GM13976 (cell line): ENCODE results near the gene SNTG2.

Experiments
- DNase-seq: peaks from one replicate; pipeline ENCODE4 v3.0.0; 2012; ENCODE audit warnings: low spot score
- in situ Hi-C: fragments of 300-500 bp; cut with MboI; formaldehyde crosslinking; loops from one replicate; pipeline ENCODE4 v1.12.0; 2022; ENCODE audit warnings: low sequenced_read_pairs, mixed read lengths, inconsistent platforms; ENCODE audit not compliant: unreplicated experiment
- TF ChIP-seq, protein P1 (sequence below): IDR thresholded peaks from 2 replicates; pipeline ENCODE4 v1.5.1; 2012; ENCODE audit warnings: borderline replicate concordance, mild to moderate bottlenecking; ENCODE audit not compliant: insufficient read depth; ENCODE audit errors: extremely low read depth, missing control alignments, control extremely low read depth

SNTG2 gene

DNA sequence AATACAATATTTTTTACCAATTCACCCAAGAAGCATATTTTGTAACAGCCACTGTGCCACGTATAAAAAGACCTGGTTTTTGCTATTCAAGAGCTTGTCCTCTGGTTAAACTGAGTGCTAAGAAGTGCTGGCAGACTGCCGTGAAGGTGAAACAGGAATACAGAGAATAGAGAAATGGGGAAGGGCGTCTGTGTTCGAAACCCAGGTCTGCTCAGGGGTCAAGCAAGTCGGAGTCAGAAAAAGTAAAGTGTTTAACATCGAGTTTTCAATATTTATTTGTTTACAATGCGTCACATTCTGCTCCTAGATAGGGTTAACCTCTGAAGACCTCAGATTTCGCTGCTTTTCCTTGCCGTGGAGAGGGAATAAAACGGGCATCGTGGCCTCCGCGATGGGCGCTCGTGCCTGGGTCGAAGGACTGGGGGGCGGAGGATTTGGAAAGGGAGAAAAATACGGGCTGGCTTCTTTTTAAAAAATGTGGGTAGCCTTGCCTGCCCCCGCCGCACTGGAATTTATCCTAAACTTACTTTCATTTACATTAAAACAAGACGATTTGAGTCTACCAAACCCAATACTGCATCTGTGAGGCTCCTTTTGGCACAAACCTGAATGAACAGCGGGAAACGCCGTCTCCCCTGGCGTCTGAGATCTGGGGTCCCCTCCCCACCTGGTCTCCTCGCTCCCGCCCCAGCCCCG, 1.1 kb upstream of the SNTG2 start:
- DNase-seq: no peak
- TF ChIP-seq, protein P1, sequence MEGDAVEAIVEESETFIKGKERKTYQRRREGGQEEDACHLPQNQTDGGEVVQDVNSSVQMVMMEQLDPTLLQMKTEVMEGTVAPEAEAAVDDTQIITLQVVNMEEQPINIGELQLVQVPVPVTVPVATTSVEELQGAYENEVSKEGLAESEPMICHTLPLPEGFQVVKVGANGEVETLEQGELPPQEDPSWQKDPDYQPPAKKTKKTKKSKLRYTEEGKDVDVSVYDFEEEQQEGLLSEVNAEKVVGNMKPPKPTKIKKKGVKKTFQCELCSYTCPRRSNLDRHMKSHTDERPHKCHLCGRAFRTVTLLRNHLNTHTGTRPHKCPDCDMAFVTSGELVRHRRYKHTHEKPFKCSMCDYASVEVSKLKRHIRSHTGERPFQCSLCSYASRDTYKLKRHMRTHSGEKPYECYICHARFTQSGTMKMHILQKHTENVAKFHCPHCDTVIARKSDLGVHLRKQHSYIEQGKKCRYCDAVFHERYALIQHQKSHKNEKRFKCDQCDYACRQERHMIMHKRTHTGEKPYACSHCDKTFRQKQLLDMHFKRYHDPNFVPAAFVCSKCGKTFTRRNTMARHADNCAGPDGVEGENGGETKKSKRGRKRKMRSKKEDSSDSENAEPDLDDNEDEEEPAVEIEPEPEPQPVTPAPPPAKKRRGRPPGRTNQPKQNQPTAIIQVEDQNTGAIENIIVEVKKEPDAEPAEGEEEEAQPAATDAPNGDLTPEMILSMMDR: no peak
- in situ Hi-C loops: no loop called here

DNA sequence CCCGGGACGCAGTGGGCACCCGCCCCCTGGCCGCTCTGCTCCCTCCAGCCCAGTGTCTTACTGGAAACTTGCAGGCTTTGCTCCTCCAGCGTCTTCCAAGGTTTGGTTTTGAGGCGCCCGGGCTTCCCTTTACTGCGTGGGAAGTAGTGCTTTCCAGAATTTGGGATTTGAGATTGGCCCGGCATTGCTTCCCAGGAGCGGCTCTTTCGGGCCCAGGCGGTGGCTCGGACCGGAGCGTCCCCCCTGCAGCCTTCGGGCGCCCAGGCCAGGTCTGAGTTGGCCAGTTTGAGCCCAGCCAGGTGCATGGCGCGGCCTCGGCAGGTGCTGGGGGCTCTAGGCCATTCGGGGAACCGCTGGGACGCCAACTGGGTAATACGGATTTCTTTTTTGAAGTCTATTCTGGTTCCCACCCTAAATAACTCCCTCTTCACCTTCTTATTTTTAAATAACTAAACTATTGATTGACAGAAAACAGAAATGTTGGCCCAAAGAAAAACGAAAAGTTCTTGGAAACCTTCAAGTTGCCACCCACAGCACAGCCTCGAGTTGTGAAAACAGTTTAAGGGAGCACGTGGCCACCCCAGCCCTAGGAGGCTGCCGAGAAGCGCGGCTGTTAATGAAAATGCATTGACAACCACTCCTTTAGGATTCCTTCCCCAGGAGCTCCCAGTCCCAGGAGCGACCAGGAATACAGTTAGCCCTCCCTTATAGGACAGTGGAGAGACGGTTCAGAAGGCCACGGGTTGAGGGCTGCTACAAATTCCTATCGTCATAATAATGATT, 766 bp downstream of the SNTG2 start:
- in situ Hi-C loops: no loop called here
- DNase-seq: no peak
- TF ChIP-seq, protein P1: no peak

DNA sequence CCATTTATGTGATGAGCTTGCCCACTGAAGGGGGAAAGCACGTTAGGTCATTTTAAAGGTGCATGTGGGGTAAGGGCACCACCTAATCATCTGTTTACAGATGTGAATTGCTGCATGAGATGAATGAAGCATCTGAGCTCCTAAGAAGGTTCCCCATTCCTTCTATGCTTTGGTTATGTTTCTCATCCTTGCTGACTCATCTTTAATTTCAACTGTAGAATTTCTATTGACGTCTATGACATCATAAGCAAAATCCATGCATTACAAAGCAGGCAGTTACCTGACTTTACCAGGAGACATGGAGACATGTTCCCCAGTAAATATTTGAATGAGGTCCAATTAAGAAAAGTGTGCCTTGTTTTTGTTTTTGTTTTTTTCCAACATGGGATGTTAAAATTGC, 2.8 kb downstream of the SNTG2 start:
- no peak for DNase-seq
- in situ Hi-C loops: no loop called here
- TF ChIP-seq, protein P1: no peak

DNA sequence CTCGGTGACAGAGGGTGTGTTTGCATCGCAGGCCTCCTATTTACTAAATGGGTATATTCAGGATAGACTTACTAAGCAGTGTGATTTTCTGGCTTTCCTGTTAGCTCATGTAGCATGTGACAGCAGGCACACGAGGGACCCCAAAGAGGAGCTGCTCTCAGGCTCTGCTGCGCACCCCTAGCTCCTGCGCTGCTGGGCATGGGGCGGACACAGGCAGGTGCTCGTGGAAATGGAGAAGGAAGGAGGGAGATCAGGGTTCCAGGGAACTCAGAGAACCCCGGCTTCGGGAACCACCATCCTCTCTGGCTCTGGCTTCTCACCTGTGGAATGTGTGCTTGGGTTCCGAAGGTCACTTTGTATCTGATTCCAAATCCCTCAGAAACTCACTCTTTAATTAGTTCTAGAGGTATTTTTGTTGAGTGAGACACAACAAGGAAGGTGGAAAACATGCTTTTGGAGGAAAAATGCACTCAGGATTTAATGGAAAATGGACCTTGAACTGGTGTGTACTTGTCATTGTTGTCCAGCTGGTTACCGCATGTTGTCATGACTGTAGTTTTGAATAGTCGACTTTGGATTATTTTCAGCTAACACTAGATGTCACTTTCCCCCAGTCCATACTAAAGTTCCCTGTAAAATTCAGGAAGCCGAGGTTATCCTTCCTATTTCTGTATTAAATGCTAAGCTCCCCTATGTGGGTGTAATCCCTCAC, 3.5 kb downstream of the SNTG2 start:
- TF ChIP-seq, protein P1: no peak
- in situ Hi-C loops: no loop called here
- DNase-seq: no peak

DNA sequence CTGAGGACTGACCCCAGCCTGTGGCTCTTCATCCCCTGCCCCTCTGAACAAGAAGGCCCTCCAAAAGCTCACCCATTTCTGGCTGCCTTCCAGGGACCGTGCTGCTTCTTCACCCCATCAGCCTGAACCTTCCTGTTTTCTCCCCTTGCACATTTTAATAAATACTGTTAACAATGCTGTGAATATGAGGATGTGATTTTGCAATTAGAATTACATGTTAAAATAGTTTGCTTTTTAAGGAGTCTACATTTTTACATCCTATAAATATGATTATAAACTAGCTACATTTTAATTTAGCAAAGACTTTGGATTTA, 4.0 kb downstream of the SNTG2 start:
- TF ChIP-seq, protein P1: no peak
- DNase-seq: no peak
- in situ Hi-C loops: no loop called here

DNA sequence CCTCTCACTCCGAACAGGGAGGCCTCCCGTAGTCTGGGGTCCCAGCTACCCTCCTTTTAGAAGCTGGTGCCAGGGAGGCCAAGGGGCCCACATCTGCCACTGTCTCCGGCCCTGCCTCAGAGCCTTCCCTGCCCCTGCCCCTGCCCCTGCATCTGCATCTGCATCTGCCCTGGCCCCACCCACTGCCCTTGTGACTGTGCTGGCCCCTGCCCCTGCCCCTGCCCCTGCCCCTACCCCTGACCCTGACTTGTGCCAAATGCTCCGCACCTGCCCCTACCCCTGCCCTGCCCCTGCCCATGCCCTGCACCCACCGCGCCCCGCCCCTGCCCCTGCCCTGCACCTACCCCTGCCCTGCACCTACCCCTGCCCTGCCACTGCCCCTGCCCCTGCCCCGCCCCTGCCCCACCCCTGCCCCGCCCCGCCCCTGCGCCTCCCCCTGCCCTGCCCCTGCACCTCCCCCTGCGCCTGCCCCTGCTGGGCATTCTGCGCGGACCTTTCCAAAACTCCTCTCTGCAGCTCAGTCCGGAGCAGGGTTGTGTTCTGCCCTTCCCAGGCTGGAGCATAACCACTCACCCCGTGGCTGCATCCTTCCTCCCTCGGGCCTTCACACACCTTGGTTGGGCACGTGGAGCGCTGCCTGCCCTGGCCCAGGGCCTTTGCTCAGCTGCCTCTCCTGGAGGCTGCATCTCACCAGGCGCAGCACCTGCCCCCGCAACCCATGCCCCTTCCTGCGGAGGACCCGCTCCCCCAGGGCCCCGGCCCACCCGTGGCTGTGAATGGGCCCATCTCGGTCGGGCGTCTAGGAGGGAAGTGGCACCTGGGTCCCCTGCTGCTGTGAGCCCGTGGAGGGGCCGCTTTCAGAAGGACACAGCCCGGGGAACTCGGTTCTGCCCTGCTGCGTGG, 5.4 kb downstream of the SNTG2 start:
- DNase-seq: no peak

More for the DNA sequence above, 5.4 kb downstream of the SNTG2 start:
- TF ChIP-seq, protein P1: no peak
- in situ Hi-C loops: no loop called here
